Inferior parietal cortex (tissue), 1 donor: Measurements from ENCODE around the gene OR6M1.

Experiments used
- DNase-seq: peaks from one replicate; pipeline ENCODE4 v3.0.0-alpha.2; 2016; ENCODE audit errors: extremely low spot score

The OR6M1 gene

GRCh38 chr11:123806249-123806648, at the start of gene OR6M1:
Gene OR6M1 (minus strand): TSS chr11:123806349. CDS start chr11:123806349, 0 bp downstream.
- no peak for DNase-seq

DNA sequence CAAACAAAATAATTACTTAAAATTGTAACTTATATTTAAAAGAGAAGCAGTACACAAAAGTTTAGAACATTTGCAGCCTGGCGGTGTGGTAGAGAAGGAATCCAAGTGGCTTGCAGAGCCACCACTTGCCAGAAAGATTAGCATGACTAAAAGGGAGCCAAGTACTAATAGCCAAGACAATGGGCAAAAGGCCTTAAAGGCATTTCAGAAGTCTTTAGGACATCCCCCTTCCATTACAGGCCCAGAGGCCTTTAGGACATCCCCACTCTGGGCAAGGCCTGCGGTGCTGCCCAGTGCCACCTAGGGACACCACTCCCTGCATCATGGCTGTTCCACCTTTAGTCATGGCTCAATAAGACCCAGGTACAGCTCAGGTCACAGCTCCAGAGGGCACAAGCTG, 46.9 kb upstream of the OR6M1 start:
- no peak for DNase-seq

DNA sequence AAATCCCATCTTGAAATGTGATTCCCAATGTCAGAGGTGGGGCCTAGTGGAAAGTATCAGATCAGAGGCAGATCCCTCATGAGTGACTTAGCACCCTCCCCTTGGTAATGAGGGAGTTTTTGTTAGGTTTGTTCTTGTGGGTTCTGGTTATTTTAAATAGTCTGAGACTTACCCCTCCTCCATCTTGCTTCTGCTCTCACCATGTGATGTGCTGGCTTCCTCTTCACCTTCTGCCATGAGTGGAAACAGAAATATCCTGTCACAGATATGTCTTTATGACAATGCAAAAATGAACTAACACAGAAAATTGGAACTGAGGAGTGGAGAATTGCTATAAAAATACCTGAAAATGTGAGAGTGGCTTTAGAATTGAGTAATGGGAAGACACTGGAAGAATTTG, 46.2 kb upstream of the OR6M1 start:
- no peak for DNase-seq

DNA sequence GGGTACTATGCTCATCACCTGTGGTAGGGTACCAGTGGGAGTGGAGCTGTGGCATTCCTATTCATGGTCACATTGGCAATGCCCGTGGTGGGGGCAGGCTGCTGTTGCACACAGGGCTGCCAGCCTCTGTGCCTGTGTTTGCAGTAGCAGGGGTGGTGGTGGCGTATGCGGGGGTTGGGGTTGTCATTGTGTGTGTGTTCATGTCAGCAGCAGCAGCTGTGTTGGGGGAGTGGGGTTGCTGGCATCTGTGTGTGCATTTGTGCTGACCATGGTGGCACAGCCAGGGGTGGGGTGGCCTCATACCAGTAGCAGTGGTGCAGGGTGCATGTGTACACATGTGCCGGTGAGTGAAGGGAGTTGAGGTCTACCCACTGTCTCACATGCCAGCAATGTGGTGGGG, 45.0 kb upstream of the OR6M1 start:
- DNase-seq = no peak

DNA sequence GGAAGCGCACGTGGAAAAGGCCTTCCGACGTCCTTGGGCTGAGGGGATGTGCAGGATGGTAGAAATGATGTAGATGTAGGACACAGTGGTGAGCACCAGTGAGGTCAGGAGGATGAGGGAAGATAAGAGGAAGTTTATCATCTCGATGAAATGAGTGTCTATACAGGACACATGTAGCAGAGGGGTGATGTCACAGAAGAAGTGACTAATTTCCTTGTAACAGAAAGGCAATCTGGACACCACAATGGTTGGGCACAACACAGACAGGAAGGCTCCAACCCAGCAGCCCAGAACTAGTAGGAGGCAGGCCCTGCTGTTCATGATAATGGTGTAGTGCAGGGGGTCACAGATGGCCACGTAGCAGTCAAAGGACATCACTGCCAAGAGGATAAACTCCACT, 35.0 kb upstream of the OR6M1 start:
- no peak for DNase-seq

- no peak for DNase-seq
Observed at GRCh38 chr11:123839131-123839530, 33.0 kb upstream of the OR6M1 start.

DNA sequence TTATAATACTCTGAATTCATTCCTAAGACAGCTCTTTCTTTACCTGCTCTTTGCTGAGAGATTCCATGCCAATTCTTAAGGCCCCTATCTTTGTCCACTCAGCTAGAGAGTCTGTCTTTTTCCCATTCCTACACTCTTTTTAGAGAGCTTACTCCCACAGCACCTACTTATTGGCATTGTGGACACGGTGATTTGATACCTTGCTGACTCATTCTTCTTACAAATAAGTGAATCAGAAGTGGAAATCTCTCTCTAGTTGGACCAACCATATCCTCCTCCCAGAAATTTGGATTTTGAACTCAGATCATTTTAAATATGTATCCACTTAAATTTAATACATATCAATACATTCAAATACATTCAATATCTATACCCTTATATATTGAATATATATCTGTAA, 32.5 kb upstream of the OR6M1 start:
- DNase-seq = no peak

DNA sequence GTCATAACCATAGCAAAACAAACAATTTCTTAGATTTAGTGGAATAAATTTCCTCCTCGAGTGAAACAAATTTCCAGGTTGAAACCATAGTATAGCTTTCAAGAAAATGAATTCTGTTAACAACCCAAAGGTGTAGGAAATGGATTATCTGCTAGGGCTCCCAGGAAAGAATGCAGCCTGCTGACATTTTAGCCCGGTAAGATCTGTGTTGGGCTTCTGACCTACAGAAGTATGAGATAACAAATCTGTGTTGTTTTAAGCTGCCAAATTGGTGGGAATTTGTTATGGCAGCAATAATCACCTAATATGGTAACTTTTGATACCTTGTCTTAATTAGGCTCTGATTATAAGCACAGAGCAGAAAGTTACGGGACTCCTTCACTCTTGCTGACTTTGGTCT, 32.0 kb upstream of the OR6M1 start:
- DNase-seq = no peak

DNA sequence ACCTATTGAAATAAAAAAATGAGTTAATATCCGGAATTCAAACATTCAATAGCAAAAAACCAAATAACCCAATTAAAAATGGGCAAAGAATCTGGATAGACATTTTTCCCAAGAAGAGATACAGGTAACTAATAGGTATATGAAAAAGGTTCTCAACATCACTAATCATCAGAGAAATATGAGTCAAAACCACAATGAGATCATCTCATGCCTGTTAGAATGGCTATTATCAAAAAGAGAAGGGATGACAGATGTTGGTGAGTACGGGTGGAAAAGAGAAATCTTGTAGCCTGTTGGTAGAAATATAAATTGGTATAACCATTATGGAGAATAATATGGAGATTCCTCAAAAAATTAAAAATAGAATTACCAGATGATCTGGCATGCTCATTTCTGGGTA, 26.9 kb upstream of the OR6M1 start:
- no peak for DNase-seq

DNA sequence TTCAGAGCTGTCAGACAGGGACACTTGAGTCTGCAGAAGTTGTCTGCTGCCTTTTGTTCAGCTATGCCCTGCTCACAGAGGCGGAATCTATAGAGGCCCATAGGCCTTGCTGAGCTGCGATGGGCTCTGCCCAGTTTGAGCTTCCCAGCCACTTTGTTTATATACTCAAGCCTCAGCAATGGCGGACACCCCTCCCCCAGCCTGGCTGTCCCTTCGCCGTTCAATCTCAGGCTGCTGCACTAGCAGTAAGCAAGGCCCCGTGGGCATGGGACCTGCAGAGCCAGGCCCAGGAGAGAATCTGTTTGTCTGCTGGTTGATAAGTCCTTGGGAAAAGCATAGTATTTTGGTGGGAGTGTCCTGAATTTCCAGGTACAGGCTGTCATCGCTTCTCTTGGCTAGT, 23.6 kb upstream of the OR6M1 start:
- no peak for DNase-seq

GRCh38 chr11:123822599-123822998, 16.4 kb upstream of the OR6M1 start:
- DNase-seq = no peak

DNA sequence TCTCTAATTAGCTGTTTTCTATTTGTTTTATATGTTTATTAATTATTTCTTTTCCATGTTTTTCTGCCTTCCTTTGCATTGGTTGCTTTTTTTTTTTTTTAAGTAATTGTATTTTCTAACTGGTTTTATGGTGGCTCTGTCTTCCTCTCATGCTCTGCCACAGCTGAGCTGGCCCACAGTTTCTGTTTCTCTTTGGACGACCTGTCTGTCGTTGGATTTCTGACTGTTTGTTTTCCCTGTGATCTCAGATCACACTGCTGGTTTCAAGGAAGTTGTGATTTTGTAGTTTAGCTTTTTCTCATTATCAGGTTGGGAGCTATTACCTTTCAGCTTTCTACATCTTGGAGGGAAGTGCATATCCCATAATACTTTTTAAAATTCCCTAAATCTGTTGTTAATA, 15.9 kb upstream of the OR6M1 start:
- no peak for DNase-seq

DNA sequence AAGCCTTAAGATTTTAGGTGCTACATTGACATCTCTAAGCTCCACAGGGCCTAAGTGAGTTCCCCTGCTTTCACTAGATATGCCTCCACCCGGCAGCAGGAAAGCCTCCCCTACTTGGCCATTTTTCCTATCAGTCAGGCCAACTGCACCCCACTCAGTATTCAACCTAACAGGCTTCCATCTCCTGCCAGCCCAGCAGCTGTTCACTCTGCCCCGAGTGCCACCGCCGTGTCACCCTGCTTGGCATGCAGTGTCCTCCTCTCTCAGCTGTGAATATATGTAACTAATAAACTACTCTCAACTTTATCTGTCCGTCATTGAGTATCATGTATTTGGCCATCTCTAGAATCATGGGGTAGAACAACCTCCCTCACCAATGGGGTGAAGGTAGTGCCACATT, 9.0 kb upstream of the OR6M1 start:
- DNase-seq = no peak

DNA sequence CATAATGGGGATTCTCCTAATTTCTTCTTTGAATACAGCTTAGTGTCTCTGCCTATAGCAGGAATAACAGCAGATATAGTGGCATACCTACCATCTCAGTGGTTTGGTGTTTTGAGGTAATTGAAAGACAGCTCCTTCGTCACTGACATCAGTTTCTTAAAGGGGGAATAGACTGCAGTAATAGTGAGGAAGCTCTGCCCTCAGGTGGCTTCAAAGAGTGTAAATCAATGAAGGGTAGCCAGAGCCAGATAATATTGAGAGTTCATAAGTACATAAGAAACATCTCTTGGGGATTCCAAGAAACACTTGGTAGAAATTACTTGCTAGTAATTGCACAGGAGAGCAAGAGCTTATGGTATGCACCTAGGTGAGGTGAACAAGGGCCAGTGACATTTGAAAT, 4.4 kb downstream of the OR6M1 start:
- DNase-seq = no peak

- no peak for DNase-seq
Observed at GRCh38 chr11:123800036-123800435, 6.1 kb downstream of the OR6M1 start.

DNA sequence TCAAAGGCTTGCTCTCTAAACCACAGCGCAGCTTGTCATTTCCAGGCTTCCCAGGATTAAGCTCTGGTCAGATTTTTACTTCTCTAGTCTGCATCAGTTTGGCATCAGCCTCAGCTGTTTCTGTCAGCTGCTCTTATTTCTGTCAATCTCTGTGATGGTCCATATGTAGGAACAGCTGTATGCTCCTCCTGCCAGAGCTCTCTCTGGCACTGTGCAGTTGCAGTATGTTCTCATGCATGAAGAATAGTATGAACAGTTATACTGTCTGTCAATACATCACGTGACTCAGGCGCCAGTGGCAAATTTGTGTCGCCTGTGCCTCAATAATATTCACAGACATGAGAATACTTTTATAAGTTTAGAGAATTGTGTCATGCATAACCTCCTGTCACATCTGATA, 6.7 kb downstream of the OR6M1 start:
- DNase-seq = no peak

DNA sequence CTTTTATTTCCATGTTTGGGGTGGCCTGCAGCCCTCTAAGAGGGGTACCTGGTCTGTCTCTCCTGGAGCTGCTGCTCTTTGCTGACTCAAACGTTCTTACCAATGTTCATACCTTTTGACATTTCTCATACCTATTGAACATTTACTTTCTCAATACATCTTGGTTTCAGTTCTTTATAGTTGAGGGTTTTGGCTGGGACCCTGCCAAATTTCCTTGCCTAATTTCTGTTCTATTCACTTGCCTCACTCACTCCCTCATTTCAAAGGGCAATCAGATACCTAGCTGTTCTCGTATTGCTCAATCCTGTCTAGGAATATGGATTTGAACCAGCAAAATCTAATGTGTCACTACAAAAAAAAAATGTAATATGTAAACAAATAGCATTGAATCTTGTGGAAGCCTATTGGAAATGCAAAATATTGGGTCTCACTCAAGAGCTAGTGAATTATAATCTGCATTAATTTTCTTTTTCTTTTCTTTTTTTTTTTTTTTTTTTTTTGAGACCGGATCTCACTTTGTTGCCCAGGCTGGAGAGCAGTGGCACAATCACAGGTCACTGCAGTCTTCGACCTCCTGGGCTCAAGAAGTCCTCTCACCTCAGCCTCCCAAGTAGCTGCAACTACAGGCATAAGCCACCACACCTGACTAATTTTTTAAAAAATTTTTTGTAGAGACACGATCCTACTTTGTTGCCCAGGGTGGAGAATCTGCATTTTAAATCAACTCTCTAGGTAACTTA, 7.5 kb downstream of the OR6M1 start:
- DNase-seq = no peak

- DNase-seq = no peak
Observed at GRCh38 chr11:123798079-123798478, 8.1 kb downstream of the OR6M1 start.

- no peak for DNase-seq
Observed at GRCh38 chr11:123797541-123797940, 8.6 kb downstream of the OR6M1 start.

GRCh38 chr11:123797114-123797513, 9.0 kb downstream of the OR6M1 start:
- no peak for DNase-seq

DNA sequence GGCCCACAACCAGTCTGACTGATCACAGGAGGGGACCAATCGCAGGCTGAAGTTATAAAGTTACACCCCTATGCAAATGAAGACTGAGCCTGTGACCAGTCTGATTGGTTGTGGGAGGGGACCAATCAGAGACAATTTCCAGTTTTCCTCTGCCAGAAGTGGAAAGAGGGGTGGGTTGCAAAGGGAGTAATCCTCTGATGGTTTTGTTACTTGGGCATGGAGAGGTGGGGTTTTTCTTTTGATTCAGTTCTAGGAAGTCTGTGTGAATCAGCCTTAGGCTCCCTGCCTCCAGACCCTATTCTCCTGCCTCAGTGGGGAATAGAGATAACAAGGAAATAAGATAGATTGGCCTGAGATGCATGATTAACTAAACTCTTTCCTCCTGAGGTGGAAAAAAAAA, 9.9 kb downstream of the OR6M1 start:
- DNase-seq = no peak

DNA sequence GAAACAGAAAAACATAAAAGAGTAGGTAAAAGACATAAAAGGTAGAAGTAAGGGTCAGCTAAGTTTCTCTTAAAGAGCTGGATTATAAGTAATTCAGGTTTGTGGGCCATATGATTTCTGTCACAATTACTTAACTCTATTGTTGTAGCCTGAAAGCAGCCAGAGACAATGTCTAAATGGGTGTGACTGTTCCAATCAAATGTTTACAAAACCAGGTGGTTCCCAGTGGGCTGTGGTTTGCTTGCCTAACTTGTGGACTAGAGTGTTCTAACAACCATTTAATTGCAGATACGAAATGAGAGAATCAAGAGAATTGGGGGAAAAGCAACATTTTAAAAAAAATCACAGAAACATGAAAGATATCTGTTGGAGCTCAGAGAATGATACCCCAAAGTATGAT, 22.6 kb downstream of the OR6M1 start:
- DNase-seq = no peak

- no peak for DNase-seq
Observed at GRCh38 chr11:123778511-123778910, 27.6 kb downstream of the OR6M1 start.
